GM20431 (cell line): ENCODE data around the gene MME.
"Not testable (repeated sequence)": the region's sequence is repeated elsewhere in the genome, so short reads cannot be mapped to it uniquely, and the experiment has no call there.

ENCODE experiments used
- in situ Hi-C: fragments of 300-500 bp; cut with MseI, MboI; formaldehyde crosslinking; loops from one replicate; pipeline ENCODE4 v1.15.0; 2020; ENCODE audit warnings: low sequenced_read_pairs; ENCODE audit not compliant: unreplicated experiment

Gene MME

GRCh38 chr3:155188031-155188430 lies 107.9 kb downstream of the MME start:
- in situ Hi-C loops = no loop called here

GRCh38 chr3:155189478-155189877 lies 109.4 kb downstream of the MME start:
- in situ Hi-C loops = no loop called here

- in situ Hi-C loops = no loop called here
These were observed 110.6 kb downstream of the MME start for GRCh38 chr3:155190691-155191090.

- in situ Hi-C loops = no loop called here
These were observed 113.0 kb downstream of the MME start for GRCh38 chr3:155192957-155193746.

GRCh38 chr3:155193868-155194267 lies 113.7 kb downstream of the MME start:
- in situ Hi-C loops = no loop called here

GRCh38 chr3:155194973-155195957 lies 115.1 kb downstream of the MME start:
- in situ Hi-C loops = no loop called here

GRCh38 chr3:155196131-155197021 lies 116.3 kb downstream of the MME start:
- in situ Hi-C loops = no loop called here

- in situ Hi-C loops = no loop called here
These were observed 117.7 kb downstream of the MME start for GRCh38 chr3:155197786-155198185.

- in situ Hi-C loops = no loop called here
These were observed 122.5 kb downstream of the MME start for GRCh38 chr3:155202626-155203025.

GRCh38 chr3:155204851-155205250 lies 124.7 kb downstream of the MME start:
- in situ Hi-C loops = no loop called here

GRCh38 chr3:155208183-155208800 lies 128.2 kb downstream of the MME start:
- in situ Hi-C loops = no loop called here

- in situ Hi-C loops = no loop called here
These were observed 130.6 kb downstream of the MME start for GRCh38 chr3:155210736-155211135.

- in situ Hi-C loops = no loop called here
These were observed 131.1 kb downstream of the MME start for GRCh38 chr3:155211266-155211665.

GRCh38 chr3:155211940-155212339 lies 131.8 kb downstream of the MME start:
- in situ Hi-C loops = no loop called here

GRCh38 chr3:155216007-155216406 lies 135.9 kb downstream of the MME start:
- in situ Hi-C loops = not testable (repeated sequence)

- in situ Hi-C loops = no loop called here
These were observed 137.5 kb downstream of the MME start for GRCh38 chr3:155217591-155217990.

GRCh38 chr3:155218462-155218861 lies 138.3 kb downstream of the MME start:
- in situ Hi-C loops = no loop called here

- in situ Hi-C loops = no loop called here
These were observed 139.0 kb downstream of the MME start for GRCh38 chr3:155219106-155219505.

GRCh38 chr3:155225417-155225816 lies 145.3 kb downstream of the MME start:
- in situ Hi-C loops = no loop called here

GRCh38 chr3:155227141-155227540 lies 147.0 kb downstream of the MME start:
- in situ Hi-C loops = no loop called here
